Activated CD4-positive, alpha-beta T cell treated with anti-CD3 and anti-CD28 coated beads, Interleukin-2, amount 50 U/mL, for 1 hour (primary cell): Measurements from ENCODE around the gene LYPD5.
"Not testable (repeated sequence)": the region's sequence is repeated elsewhere in the genome, so short reads cannot be mapped to it uniquely, and the experiment has no call there.

ENCODE experiments used
- DNase-seq: peaks from one replicate; pipeline ENCODE4 v3.0.0-alpha.2; 2020

The LYPD5 gene

DNA sequence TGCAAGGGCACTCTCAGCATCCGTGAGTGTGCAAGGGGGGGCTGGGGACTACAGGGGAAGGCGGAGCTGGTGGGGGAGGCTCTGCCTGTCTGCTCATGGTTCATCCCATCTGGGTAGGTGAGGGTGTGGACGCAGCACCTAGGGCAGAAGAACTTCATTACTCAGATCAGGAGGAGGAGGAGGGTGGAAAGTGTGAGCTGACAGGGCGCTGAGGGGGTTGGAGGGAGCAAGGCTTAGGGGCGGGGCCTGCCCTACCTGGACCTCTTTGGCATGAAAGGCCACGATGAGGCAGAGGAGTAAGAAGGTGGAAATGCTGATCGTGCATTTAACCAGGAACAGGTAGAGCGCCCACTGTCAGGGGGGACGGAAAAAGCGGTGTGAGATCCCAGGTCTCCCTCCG is 26.0 kb downstream of the LYPD5 start:
- DNase-seq = no peak

GRCh38 chr19:43775299-43775890 is 26.9 kb downstream of the LYPD5 start:
- DNase-seq = no peak

DNA sequence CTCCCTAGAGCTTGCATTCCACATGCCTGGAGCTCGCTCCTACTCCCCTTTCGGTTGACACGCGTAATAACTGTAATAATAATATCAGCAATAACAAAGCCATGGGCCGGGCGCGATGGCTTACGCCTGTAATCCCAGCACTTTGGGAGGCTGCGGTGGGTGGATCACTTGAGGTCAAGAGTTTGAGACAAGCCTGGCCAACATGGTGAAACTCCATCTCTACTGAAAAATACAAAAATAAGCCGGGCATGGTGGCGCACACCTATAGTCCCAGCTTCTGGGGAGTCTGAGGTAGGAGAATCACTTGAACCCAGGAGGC is 27.3 kb downstream of the LYPD5 start:
- not testable (repeated sequence) for DNase-seq

GRCh38 chr19:43774103-43774939 is 27.9 kb downstream of the LYPD5 start:
- no peak for DNase-seq

DNA sequence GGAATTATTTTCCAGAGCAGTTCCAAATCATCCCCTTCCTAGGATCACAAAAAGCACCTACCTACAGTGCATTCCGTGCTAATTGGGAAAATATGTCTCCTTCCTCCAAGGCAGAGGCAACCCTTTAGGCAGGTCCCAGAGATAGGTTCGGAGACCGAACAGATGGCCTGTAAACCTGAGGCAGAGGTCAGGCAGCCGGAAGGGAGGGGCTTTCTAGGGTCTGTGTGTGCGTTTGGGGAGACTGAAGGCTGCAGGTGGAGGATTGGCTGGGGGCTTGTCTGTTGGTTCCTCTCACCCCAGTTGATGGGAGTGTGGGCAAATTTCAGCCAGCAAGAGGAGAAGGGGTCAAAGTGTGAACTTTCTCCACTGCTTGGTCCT is 28.5 kb downstream of the LYPD5 start:
- DNase-seq = no peak

DNA sequence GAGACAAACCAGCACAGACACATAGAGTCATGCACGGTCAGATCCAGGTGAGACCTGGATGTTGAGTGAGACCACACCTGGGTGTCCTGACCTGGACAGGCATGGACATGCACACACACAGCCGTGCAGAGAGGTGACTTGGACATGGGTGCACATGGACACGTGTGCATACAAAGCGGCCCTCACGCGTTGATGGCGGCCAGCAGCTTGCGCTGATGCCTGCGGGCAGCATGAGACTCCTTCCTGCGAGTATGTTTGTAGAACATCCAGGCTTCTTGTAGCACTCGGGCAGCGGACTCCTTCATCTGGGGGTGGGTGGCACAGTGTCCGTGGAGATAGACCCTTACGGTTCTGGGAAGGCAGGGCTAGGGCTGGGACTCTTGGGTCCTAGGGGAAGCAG is 33.0 kb downstream of the LYPD5 start:
- no peak for DNase-seq

DNA sequence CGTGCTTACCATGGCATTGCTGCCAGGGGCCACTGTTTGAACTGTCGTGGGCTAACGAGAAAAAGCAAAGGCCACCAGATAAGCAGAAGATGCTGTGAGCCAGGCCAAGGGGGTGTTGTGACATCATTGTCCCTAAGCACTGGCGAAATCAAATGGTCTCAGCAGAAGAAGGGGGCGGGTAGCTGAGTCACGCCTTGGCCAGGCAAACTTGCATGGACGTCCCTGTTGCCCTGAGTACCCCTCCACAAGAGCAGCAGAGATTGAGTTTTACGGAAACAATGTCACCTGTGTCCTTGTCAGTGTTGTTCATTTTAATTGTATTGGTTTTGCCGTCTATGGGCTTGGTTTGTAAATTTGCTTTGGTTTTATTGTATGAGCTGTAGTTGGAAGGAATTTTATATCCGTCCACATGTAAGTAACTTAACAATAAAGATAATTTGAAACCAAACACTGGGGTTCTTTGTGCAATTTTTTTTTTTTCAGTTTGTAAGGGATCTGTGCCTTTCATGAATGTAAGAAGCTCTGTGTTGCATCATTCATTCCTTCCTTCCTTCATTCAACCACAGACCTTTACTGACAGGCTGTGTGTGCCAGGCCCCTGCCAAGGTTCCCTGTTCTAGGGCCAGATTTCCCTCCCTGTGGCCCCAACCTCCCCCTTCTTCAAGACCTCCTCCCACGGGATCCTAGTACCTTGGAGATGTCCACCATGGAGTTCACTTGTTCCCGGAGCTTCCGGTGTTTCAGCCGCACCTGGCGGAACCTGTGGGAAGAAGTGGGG is 33.8 kb downstream of the LYPD5 start:
- no peak for DNase-seq

DNA sequence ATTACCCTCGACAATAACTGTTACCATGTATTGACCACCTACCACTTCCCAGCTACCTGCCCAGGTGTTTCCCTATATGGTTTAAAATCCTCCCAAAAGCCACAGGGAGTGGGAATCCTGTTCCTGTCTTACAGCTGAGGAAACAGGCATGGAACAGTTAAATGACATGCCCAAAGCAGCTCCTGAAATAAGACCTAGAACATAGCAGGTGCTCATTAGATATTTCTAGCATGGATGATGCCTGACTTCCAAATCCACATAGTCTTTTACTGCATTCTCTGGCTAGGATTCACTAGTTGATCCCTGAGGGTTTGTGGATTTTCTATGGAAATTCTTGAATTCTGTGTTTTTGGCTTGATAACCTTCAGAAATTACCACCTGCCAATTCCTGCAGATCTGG is 34.4 kb downstream of the LYPD5 start:
- no peak for DNase-seq

- DNase-seq = no peak
Observed at GRCh38 chr19:43767316-43767715, 34.9 kb downstream of the LYPD5 start.

GRCh38 chr19:43766755-43767043 is 35.5 kb downstream of the LYPD5 start:
- DNase-seq = no peak

DNA sequence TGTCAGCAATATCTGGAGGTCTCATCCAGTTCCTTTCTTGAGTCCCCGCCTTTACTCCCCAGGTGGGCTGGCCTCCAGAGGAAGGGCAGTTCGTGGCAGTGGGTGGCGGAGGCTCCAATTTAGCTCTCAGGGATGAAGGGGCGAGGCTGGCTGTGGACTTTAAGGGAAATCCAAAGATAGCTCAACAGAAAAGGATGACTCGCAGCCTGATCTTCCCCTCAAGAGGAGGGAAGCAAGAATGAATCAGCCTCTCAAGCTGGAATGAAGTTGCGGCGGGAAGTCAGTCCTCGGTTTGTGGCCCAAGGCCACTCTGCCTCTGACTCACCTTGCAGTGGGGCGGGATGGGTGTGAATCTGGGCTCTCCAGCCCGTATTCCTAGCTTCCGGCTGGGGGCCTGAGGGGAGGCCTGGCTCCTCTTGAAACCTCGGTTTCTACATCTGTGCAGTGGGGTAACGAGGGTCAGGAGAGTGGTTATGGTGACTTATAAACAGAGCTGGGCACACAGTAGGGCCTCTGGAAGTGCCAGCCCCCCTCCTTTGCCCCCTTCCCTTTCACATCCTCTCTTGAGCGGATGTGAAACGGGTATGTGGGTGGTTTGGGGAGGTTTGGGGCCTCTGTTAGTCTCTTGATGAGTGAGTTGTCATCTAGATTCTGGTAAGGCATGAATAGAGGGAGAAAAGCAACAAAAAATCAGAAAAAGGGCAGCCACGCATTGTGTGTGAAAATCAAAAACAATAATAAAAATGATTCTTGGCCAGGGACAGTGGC is 37.0 kb downstream of the LYPD5 start:
- DNase-seq = peak; percentile 58

- DNase-seq = not testable (repeated sequence)
Observed at GRCh38 chr19:43764684-43765083, 37.6 kb downstream of the LYPD5 start.

DNA sequence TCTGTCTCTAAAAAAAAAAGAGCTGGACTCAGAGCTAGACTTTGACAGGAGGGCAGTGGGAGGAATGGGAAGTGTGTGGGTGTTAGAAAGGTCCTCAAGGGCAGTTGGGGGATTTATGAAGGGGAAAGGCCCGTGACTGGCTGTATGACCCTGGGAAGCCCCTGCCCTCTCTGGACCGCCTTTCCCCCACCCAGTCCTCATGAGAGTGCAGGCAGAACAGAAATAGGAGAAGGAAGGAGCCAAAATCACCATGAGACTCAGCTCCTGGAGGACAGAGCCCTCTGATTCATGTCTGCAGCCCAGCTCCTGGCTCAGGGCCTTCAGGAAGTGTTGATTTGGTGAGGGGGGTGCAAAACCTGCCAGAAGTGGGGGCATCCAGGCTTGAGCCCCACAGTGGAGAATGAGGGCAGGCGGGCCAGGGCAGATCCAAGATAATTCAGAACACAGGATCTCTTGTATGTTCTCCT is 38.7 kb downstream of the LYPD5 start:
- DNase-seq = no peak

- DNase-seq = no peak
Observed at GRCh38 chr19:43762814-43763213, 39.4 kb downstream of the LYPD5 start.

DNA sequence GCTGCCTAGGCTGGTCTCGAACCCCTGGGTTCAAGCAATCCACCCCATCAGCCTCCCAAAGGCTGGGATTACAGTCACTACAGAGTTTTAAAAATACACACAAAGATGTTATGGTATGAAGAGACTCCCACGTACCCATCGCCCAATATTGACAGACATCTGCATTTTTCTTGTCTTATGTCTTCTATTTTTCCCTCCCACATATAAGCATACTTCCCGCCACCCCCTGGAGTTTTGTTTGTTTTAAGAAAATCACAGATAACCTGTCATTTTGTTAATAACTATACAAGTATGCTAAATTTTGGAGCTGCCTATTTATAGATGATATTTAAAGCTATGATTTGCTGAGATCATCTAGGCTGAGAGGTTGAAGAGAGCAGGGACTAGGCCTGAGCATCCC is 41.3 kb downstream of the LYPD5 start:
- DNase-seq = no peak

DNA sequence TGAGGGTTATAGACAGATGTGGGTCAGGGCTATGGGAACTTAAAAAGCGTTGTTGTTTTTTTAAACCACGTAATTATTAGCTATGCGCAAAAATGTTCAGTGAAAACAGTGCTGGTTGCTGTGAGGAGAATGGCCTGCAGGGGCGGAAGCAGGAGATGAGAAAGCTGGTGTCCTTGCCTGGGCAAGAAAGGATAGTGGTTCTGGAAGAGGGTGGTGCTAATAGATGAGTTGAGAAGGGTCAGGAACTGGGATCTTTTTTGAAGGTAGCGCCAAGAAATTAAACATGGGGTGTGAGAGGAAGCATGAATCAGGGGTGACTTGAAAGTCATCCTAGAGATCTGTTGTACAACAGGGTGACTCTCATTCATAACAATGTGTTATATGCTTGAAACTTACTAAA is 42.7 kb downstream of the LYPD5 start:
- no peak for DNase-seq

- peak; percentile 68 for DNase-seq
Observed at GRCh38 chr19:43755256-43755801, 46.9 kb downstream of the LYPD5 start.

DNA sequence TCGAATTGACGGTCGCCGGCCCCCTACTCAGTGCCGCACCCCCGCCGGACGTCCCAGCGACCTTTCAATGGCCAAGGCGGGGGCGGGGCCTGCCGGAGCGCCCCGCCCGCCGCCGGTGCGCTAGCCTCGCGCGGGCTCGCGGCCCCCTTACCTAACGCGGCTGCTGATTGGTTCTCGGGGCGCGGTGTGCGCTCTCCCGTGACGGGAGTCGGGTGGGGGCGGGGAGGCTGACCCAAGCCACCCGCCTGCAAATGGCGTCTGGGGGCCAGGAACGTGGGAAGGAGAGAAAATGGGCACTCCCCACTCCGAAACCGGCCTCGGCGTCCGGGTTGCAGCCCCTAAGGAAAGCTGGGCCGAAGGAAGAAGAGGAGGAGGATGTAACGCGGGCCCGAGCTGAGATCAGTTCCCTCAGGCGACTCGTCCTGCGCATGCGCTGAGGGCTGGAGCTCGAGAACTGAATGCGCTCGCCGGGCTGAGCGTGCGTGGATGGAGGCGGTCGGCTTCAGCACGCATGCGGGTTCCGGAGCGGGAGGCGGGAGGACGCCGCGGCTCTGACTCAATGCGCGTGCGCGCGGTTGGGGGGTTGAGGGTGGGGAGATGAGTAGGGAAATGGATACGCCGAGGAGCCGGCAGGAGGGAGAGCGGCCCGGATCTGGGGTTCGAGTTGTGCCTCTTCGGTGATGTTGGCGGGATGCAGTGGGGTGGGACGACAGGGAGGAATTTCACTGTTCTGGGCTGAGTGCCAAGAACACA is 47.6 kb downstream of the LYPD5 start, which contains the start of gene SMG9:
Gene SMG9 (minus strand): TSS at position 460 of the 753 bp plus-strand sequence. CDS start 4,221 bp downstream, outside the sequence.
- DNase-seq = peak; percentile 99

DNA sequence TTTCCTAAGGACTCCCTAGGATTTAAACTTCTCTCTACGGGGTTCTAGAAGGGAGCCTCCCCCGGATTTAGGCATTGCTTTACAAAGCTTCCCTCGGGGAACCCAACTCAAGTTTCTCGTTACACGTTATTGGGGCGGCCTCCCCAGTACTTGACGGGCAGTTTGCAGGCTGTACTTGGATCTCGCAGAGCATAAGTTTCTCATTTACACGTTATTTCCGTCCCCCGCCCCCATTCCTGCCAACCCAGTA is 48.1 kb downstream of the LYPD5 start:
- no peak for DNase-seq

- no peak for DNase-seq
Observed at GRCh38 chr19:43752287-43752875, 49.9 kb downstream of the LYPD5 start.

DNA sequence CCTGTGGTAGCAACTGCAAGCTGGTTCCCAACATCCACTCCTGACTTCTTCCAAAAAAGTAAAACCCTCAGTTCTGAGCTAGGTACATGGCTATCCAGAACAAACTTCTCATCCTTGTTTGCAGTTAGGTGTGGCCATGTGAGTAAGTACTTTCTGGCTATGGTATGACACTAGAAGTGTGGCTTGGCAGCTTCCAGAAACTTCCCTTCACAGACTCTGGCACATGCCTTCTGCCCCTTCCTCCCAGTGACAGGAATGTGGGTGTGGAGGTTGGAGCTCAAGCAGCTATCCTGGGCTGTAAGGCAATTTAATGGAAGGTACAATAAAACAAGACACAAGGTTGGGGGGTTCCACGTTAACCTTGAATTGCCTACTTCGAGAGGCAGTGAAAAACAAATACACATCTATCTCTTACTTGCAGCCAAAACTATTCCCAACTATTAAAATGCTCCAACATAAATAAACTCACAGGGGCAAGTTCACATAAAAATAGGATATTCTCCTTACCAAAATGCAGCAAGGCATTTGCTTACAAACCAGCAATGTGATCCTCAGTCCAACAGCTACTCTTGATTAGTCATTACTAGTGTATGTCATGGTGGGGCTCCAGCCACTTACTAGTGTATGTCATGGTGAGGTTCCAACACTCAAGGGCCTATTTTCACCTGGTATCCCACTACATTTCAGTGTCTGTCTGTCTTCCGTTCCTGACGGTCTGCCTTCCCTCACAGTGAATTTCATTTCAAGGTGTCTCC is 50.6 kb downstream of the LYPD5 start:
- DNase-seq = no peak
